ENCODE results near the gene KLK12.

- TF ChIP-seq, protein P1, sequence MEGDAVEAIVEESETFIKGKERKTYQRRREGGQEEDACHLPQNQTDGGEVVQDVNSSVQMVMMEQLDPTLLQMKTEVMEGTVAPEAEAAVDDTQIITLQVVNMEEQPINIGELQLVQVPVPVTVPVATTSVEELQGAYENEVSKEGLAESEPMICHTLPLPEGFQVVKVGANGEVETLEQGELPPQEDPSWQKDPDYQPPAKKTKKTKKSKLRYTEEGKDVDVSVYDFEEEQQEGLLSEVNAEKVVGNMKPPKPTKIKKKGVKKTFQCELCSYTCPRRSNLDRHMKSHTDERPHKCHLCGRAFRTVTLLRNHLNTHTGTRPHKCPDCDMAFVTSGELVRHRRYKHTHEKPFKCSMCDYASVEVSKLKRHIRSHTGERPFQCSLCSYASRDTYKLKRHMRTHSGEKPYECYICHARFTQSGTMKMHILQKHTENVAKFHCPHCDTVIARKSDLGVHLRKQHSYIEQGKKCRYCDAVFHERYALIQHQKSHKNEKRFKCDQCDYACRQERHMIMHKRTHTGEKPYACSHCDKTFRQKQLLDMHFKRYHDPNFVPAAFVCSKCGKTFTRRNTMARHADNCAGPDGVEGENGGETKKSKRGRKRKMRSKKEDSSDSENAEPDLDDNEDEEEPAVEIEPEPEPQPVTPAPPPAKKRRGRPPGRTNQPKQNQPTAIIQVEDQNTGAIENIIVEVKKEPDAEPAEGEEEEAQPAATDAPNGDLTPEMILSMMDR (IDR thresholded peaks at IDR 0.05), result no peak
- no peak for TF ChIP-seq POLR2AphosphoS5 (IDR thresholded peaks at IDR 0.05)
- TF ChIP-seq POLR2A (IDR thresholded peaks at IDR 0.05), result no peak
- no peak for TF ChIP-seq EP300 (IDR thresholded peaks at IDR 0.05; ENCODE audit: low read depth)
These were observed 52.6 kb downstream of the KLK12 start for GRCh38 chr19:50982186-50982585.
